K562 (cell line): Measurements from ENCODE around the gene SMU1. TPM values are rescaled to one million over a fixed set of nuclear protein-coding genes. Genes with fewer than 3 reads are reported as not detected.

Experiments
- BHLHE40 ChIP-seq: IDR thresholded peaks from 2 replicates; pipeline ENCODE4 v1.6.1; 2011; ENCODE audit warnings: low read length, improper control_type of control experiment
- BRCA1 ChIP-seq, 2 experiments: fragments of 450-650 bp in 1 of 2; sonication (generic) in 1 of 2; formaldehyde crosslinking in 1 of 2; IDR thresholded peaks; 2 replicates each; pipeline versions ENCODE4 v1.5.0 to v1.6.1; 2017 to 2020; ENCODE audit warnings: mild to moderate bottlenecking in 1 of 2, missing genetic modification reagents in 1 of 2
- CEBPB ChIP-seq: fragments of 450-650 bp; IDR thresholded peaks from 2 replicates; pipeline ENCODE4 v1.6.1; 2016; ENCODE audit warnings: missing genetic modification characterization, missing compliant biosample characterization
- CEBPG ChIP-seq, 3 experiments: fragments of 200-800 bp in 1 of 3; sonication (Bioruptor generic) in 1 of 3; sonication (generic) in 1 of 3; formaldehyde crosslinking in 1 of 3; IDR thresholded peaks in 2 of 3; conservative IDR thresholded peaks in 1 of 3; 2 replicates each; pipeline versions ENCODE4 v1.6.1 to v1.8.0; 2016 to 2022; ENCODE audit warnings: missing compliant biosample characterization in 2 of 3, missing genetic modification characterization in 2 of 3, mild to moderate bottlenecking in 1 of 3, missing genetic modification reagents in 1 of 3
- POU5F1 ChIP-seq: fragments of 150-350 bp; IDR thresholded peaks from 2 replicates; pipeline ENCODE4 v1.6.1; 2014; ENCODE audit warnings: borderline replicate concordance, low read length, low read depth, mild to moderate bottlenecking; ENCODE audit not compliant: partially characterized antibody
- SOX6 ChIP-seq: fragments of 450-650 bp; IDR thresholded peaks from 2 replicates; pipeline ENCODE4 v1.6.1; 2014; ENCODE audit warnings: mild to moderate bottlenecking
- ZFP36 ChIP-seq: fragments of 150-350 bp; IDR thresholded peaks from 2 replicates; pipeline ENCODE4 v1.6.1; 2018; ENCODE audit warnings: low read length, low read depth; ENCODE audit not compliant: partially characterized antibody
- polyA plus RNA-seq, 8 experiments: library from polyadenylated mRNA; depleted of rRNA in 4 of 8; stranded (reverse) in 5 of 8; unstranded in 3 of 8; fragments of >200 nt; fragmentation: Nextera tagmentation in 2 of 8; fragmentation: Illumina TruSeq in 1 of 8; extraction: Ambion mirVana in 2 of 8; extraction: Trizol in 1 of 8; gene quantifications; 2 replicates each; pipeline versions ENCODE4 v1.2.1 to v1.2.3, GENCODE V29; 2011 to 2014; ENCODE audit warnings: inconsistent platforms in 1 of 8, missing spikeins in 1 of 8
- total RNA-seq, 7 experiments: library from RNA; depleted of rRNA in 6 of 7; stranded (reverse); fragments of >200 nt in 6 of 7; fragmentation: Illumina TruSeq in 2 of 7; extraction: Trizol in 2 of 7; gene quantifications; 2 replicates each; pipeline versions ENCODE4 v1.2.1 to v1.2.3, GENCODE V29; 2011 to 2021; ENCODE audit warnings: low replicate concordance in 1 of 7
- TF ChIP-seq, protein P1 (sequence below): sonication (generic); formaldehyde crosslinking; IDR thresholded peaks from 2 replicates; pipeline ENCODE4 v1.8.0; 2023; ENCODE audit warnings: mild to moderate bottlenecking, missing genetic modification reagents
- TF ChIP-seq, protein P2 (sequence below): fragments of 450-650 bp; IDR thresholded peaks from 2 replicates; pipeline ENCODE4 v1.6.1; 2017; ENCODE audit warnings: antibody characterized with exemption
- TF ChIP-seq, protein P3 (sequence below): fragments of 450-650 bp; IDR thresholded peaks from 2 replicates; pipeline ENCODE4 v1.6.1; 2016; ENCODE audit warnings: missing biosample characterization, missing genetic modification characterization

The SMU1 gene
- total and polyA plus RNA-seq, 9 of the 15 experiments (the other 6 are each of a cell fraction or from before 2014, with no cell fraction given) = 13.2 to 33.4 (median 20.7) TPM

DNA sequence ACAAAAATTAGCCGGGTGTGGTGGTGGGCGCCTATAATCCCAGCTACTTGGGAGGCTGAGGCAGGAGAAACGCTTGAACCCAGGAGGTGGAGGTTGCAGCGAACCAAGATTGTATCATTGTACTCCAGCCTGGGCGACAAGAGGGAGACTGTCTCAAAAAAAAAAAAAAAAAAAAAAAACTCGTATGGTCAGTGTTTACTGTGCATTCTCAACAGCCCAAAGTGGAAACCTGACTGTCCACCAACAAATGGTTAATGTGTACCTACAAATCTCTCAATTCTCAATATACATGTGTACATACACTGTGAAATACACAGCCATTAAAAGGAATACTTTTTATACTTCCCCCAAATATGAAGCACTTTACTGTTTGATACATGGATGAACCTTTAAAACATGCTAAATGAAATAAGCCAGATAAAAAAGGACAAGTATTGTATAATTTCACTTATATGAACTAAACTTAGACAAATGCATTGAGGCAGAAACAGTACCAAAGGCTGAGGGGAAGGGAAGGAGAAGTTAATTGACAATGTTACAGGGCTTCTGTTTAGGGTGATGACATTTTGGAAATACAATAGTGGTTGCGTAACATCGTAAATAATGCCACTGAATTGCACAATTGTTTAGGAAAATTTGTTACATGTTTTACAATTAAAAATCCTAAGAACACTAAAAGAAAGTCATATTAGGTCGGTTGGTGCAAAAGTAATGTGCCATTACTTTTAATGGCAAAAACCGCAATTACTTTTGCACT, 34.9 kb downstream of the SMU1 start (continued):
- TF ChIP-seq, protein P1, sequence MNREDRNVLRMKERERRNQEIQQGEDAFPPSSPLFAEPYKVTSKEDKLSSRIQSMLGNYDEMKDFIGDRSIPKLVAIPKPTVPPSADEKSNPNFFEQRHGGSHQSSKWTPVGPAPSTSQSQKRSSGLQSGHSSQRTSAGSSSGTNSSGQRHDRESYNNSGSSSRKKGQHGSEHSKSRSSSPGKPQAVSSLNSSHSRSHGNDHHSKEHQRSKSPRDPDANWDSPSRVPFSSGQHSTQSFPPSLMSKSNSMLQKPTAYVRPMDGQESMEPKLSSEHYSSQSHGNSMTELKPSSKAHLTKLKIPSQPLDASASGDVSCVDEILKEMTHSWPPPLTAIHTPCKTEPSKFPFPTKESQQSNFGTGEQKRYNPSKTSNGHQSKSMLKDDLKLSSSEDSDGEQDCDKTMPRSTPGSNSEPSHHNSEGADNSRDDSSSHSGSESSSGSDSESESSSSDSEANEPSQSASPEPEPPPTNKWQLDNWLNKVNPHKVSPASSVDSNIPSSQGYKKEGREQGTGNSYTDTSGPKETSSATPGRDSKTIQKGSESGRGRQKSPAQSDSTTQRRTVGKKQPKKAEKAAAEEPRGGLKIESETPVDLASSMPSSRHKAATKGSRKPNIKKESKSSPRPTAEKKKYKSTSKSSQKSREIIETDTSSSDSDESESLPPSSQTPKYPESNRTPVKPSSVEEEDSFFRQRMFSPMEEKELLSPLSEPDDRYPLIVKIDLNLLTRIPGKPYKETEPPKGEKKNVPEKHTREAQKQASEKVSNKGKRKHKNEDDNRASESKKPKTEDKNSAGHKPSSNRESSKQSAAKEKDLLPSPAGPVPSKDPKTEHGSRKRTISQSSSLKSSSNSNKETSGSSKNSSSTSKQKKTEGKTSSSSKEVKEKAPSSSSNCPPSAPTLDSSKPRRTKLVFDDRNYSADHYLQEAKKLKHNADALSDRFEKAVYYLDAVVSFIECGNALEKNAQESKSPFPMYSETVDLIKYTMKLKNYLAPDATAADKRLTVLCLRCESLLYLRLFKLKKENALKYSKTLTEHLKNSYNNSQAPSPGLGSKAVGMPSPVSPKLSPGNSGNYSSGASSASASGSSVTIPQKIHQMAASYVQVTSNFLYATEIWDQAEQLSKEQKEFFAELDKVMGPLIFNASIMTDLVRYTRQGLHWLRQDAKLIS (CRISPR knock-in tag) = no peak
- TF ChIP-seq BRCA1 (IDR thresholded peaks at IDR 0.05) (no peak), BRCA1 (CRISPR knock-in tag; IDR thresholded peaks at IDR 0.05) (no peak), CEBPB (tag) (peak; percentile 98), CEBPG (CRISPR knock-in tag; IDR thresholded peaks at IDR 0.05) (peak; percentile 65), CEBPG (tag; conservative IDR thresholded peaks at IDR 0.05 in 1 of 2, IDR thresholded peaks at IDR 0.05 in 1 of 2) (peak; percentile 95 to 96), POU5F1 (no peak), SOX6 (0 out of 2 replicates have a peak, but pooled peaks have one; percentile 57), ZFP36 (no peak), BHLHE40 (no peak)
- TF ChIP-seq, protein P2, sequence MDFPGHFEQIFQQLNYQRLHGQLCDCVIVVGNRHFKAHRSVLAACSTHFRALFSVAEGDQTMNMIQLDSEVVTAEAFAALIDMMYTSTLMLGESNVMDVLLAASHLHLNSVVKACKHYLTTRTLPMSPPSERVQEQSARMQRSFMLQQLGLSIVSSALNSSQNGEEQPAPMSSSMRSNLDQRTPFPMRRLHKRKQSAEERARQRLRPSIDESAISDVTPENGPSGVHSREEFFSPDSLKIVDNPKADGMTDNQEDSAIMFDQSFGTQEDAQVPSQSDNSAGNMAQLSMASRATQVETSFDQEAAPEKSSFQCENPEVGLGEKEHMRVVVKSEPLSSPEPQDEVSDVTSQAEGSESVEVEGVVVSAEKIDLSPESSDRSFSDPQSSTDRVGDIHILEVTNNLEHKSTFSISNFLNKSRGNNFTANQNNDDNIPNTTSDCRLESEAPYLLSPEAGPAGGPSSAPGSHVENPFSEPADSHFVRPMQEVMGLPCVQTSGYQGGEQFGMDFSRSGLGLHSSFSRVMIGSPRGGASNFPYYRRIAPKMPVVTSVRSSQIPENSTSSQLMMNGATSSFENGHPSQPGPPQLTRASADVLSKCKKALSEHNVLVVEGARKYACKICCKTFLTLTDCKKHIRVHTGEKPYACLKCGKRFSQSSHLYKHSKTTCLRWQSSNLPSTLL = no peak
- TF ChIP-seq, protein P3, sequence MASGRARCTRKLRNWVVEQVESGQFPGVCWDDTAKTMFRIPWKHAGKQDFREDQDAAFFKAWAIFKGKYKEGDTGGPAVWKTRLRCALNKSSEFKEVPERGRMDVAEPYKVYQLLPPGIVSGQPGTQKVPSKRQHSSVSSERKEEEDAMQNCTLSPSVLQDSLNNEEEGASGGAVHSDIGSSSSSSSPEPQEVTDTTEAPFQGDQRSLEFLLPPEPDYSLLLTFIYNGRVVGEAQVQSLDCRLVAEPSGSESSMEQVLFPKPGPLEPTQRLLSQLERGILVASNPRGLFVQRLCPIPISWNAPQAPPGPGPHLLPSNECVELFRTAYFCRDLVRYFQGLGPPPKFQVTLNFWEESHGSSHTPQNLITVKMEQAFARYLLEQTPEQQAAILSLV (tag) = peak; percentile 83
- TF ChIP-seq, all 486 proteins: peak for 9
